ENCODE results near the gene NAA80.
"Not testable (repeated sequence)": the region's sequence is repeated elsewhere in the genome, so short reads cannot be mapped to it uniquely, and the experiment has no call there.

The NAA80 gene

DNA sequence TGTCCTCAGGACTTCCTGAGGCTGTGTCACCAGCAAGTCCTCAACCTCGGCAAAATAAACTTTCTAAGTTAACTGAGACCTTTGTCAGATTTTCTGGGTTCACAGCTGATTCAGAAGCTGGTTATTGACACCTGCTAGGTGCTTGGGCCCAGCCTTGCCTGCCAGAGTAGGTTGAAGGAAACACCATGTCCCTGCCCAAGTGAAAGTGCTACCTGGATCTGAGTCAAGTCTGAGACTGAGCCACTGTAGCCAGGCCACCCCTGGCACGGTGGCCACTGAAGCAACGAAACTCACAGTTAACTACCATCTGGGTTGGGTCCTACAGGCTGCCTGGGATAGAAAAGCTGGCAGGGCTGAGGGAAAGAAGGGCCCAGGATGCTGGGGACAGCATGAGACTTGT, 15.1 kb upstream of the NAA80 start:
- DNase-seq (ENCODE audit: low spot score) = no peak

DNA sequence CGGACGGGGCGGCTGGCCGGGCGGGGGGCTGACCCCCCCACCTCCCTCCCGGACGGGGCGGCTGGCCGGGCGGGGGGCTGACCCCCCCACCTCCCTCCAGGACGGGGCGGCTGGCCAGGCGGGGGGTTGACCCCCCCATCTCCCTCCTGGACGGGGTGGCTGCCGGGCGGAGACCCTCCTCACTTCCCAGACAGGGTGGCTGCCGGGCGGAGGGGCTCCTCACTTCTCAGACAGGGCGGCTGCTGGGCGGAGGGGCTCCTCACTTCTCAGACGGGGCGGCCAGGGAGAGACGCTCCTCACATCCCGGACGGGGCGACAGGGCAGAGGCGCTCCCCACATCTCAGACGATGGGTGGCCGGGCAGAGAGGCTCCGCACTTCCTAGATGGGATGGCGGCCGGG, 12.8 kb upstream of the NAA80 start:
- not testable (repeated sequence) for DNase-seq (ENCODE audit: low spot score)

DNA sequence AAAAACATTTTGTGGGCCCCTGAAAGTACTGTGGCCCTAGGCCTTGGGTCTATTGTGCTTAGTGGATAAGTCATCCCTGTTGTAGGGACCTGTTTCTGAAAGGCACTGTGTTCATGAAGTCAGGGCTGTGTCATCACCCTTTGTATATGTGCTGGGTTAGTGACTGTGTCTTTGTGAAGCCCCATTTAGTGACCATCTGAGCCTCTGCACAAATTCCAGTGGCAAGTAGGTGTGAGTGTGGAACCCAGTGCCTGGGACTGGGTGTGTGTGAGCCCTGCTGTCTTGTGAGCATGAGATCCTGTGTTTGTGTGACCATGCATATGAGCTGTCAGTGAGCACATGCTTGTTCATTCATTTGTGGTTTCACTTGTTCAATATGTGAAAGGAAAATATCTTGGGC, 5.4 kb upstream of the NAA80 start:
- DNase-seq (ENCODE audit: low spot score) = no peak

- peak; percentile 39 for DNase-seq (ENCODE audit: low spot score)
These were observed 4.0 kb upstream of the NAA80 start, which contains the start of gene HYAL1 for GRCh38 chr3:50303013-50303815. Gene HYAL1 (minus strand): TSS chr3:50303574. CDS start chr3:50302956, 618 bp downstream.

DNA sequence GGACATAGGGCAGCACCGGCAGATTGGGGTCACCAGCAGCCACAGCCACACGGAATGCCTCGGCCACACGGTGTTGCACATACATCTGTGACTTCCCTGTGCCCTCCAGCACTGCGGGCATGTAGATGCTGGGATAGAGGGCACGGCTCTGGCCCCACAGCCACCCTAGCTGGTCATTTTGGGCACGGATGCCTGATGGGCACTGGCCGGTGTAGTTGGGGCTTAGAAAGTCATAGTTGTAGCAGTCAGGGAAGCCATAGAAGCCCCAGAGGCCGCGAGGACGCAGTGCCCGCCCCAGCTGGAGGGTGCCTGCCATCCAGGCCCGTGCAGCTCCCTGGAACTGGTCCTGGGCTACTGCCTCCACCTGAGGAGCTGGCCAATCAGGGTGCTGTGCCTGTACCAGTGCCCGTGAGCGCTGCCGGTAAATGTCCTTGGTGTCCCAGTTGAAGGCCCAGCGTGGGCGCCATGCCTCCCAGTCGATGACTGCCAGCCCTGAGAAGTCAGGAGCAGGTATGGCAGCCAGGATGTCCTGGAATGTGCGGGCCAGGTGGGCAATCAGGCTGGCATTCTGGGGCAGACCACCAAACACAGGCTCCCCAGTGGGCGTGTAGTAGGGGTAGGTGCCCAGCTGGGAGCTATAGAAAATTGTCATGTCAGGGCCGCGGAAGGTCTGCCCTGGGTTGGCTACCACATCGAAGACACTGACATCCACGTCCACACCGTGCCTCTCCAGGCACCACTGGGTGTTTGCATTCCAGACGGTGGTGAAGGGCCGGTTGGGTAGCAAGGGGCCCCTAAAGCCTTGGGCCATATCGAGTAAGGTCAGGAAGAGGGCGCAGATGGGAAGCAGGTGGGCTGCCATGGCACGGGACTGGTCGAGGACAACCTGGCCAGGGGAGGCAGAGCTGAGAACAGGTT, 3.1 kb upstream of the NAA80 start:
- no peak for DNase-seq (ENCODE audit: low spot score)

GRCh38 chr3:50300681-50301254, 1.6 kb upstream of the NAA80 start:
- DNase-seq (ENCODE audit: low spot score) = no peak

GRCh38 chr3:50299929-50300680, 900 bp upstream of the NAA80 start:
- peak; percentile 75 for DNase-seq (ENCODE audit: low spot score)

GRCh38 chr3:50299638-50299928, 378 bp upstream of the NAA80 start:
- DNase-seq (ENCODE audit: low spot score) = no peak

DNA sequence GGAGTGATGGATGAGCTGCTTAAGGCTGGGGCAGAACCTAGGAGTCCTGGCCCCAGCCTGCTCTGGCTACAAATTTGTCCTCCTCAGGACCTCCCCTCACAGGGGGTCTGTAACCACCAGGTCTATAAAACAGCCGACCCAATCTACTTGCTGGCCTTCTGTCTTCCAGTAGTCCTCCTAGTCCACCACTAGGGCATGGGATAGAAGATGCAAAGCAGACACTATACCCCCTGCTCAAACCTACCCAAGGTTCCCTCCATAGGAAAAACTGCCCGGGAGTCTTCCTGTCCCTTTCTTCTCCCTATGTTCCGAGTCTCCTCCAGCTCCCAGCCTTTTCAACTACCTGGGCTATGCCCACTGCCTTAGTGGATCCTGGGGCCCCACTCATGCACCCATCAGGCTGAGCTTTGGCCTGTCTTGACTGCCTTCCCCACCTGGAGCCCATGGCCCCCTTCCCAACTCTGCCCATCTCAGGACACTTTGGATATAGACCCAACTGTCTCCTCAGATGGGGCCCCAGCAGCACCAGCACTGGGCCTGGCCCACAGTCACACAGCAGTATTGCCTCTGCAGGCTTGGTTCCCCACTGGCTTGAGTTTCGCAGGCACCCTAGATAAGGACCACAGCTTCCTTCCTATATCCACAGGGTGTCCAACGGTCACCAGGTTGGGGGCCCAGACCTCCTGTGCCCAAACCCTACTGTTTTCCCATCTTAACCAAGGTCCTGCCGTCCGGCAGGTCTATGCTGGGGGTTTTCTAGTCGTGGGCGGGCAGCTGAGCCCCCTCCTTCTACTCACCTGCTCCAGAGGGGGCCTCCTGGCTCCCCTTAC, 1.1 kb downstream of the NAA80 start:
- DNase-seq (ENCODE audit: low spot score) = peak; percentile 64

DNA sequence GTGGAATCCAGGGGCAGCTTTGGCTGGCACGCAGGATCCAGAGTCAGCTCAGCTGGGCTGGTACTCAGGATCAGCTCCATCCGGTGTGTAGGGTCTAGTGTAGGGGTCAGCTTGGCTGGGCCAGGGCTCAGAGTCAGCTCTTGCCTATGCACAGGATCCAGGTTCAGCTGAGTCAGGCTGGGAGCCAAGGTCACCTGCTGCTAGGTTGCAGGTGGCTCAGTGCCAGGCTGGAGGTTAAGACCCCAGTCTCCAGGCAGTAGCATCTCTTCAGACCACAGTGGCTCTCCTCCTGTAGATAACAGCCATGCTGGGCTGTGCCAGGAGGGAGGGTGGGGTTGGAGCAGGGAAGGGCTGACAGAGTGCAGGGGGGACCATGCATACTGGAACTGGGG, 1.8 kb downstream of the NAA80 start:
- DNase-seq (ENCODE audit: low spot score) = peak; percentile 71

DNA sequence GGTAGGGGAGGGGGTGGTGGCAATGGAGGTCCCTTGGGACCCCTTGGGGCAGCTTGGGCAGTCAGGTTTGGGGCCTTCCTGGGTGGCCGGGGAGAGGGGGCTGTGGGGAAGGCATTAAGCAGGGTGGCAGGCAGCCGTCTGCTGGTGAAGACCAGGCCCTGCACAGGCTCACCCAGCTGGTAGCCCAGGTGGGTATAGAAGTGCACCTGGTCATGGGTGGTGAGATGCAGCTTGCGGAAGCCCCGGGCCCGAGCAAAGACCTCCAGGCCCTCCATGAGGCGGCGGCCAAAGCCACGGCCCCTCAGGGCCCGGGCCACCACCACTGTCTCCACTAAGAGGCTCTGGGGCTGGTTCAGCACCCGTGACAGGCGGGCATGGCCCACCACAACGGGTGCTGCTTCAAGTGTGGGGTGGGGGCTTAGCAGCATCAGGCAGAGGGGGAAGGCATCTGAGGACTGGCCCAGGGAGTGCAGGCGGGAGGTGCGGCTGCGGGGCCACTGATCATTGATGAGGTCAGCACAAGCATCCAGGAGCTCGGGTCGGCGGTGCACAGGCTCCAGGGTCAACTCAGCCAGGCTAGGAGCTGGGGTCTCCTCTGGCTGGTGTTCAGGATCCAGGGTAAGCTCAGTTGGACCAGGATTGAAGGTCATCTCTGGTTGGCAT, 2.4 kb downstream of the NAA80 start:
- DNase-seq (ENCODE audit: low spot score) = no peak

GRCh38 chr3:50295553-50296431, 3.4 kb downstream of the NAA80 start:
- DNase-seq (ENCODE audit: low spot score) = no peak

DNA sequence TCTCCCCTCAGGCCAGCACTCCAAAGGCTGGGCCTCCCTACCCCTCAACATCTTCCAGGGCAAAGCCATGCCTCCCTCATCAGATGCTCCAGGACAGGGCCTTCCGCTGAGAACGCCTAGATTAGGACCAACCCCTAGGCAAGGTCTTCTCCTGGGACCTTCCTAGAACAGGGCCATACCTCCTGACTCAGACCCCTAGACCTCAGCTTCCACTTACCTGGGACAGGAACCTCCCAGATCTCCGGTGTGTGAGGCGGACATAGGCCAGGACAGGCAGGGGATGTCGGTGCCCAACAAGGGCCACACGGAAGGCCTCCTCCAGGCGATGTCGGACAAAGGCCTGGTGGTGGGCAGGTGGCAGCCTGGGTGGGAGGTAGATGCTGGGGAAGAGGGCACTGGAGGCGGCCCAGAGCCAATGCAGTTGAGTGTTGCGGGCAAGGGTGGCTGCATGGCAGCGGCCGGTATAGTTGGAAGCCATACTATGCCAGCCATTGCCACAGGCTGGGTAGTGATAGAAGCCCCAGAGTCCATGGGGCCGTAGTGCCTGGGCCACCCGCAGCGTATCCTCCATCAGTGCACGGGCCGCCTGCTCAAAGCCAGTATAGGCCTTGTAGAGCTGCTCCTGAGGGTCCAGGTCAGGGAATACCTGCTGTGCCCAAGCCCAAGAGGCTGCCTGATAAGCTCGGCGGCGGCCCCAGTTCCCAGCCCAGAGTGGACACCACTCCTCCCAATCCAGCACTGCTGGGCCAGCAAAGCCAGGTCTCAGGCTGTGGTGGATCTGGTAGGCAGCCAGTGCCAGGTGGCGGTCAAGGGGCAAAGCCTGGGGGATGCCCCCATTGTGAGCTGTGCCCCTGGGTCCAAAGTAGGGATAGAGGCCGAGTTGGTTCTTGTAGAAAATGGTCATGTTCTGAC, 4.5 kb downstream of the NAA80 start:
- DNase-seq (ENCODE audit: low spot score) = no peak

DNA sequence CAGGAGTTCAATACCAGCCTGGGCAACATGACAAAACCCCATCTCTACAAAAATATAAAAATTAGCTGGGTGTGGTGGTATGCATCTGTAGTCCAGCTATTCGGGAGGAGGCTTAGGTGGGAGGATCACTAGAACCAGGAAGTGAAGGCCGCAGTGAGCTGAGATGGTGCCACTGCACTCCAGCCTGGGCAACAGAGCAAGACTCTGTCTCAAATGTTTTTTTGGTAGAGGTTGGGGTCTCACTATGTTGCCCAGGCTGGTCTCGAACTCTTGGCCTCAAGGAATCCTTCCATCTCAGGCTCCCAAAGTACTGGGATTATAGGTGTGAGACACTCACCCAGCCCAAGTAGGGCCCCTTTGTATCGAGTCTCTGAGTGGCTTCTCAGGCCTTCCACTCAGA, 5.1 kb downstream of the NAA80 start:
- no peak for DNase-seq (ENCODE audit: low spot score)

- no peak for DNase-seq (ENCODE audit: low spot score)
These were observed 6.0 kb downstream of the NAA80 start for GRCh38 chr3:50293079-50293801.

DNA sequence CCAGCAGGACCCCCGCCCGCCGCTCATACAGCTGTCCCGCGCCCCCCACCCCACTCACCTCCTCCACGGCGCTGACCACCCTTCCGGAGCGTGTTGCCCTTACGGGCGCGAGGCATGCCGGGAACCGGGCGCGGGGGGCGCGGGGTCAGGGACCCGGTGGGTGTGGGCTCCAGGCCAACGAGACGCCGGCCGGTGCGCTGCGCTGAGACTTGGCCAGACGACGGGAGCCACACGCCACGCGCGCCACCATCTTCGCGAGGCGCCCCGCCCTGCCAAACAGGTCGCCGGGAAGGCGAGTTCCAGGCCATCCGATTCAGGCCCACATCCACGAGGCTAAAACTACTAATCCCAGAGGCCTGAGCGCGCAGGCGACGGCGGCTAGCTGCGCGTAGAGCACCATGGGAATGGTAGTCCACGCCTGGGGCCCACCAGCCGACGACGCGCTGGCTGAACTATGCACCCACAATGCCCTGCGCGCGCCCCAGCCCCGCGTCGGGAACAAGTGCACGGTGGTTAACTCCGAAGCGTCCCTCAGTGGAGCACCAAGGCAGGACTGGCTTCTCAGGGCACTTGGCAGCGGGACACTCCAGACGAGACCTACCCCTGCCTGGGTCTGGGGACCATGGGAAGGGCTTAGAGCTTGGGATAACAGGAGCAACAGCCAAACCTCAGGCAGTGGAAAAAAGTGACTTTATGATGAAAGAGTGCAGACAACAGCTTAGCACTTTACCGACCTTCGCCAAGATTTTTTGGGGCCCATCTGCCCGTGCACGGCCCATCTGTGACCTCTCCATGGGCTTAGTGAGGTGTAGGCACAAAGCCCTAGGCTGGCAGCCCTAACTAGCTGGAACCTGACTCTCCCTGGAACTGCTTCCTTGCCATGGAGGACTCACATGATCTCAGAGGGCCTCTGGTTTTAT, 6.8 kb downstream of the NAA80 start, which contains the start of gene IFRD2:
IFRD2 (minus strand) TSS at position 271 of the 920 bp plus-strand sequence; CDS start at position 116, 155 bp downstream.
- DNase-seq (ENCODE audit: low spot score) = peak; percentile 97

Measured in hematopoietic multipotent progenitor cell treated with erythropoietin and hydrocortisone succinate and interleukin-3 and kit ligand, for 17 days (in vitro differentiated cells).